Duodenal mucosa (tissue), 2 donors: Measurements from ENCODE around the gene POLR3K.

Source experiments
- H3K27ac ChIP-seq: one replicate; pipeline ENCODE4 v1.7.0; 2013; ENCODE audit warnings: low read depth, low read length
- H3K27me3 ChIP-seq, 2 donors: one replicate each; pipeline ENCODE4 v1.7.0; 2013; ENCODE audit warnings: low read length in 2 of 2, control low read depth in 1 of 2; ENCODE audit not compliant: insufficient read depth in 2 of 2, control insufficient read depth in 1 of 2
- H3K36me3 ChIP-seq, 2 donors: one replicate each; pipeline ENCODE4 v1.7.0; 2013; ENCODE audit warnings: low read length in 2 of 2, control low read depth in 1 of 2; ENCODE audit not compliant: insufficient read depth in 2 of 2, control insufficient read depth in 1 of 2
- H3K4me1 ChIP-seq, 2 donors: one replicate each; pipeline ENCODE4 v1.7.0; 2013; ENCODE audit warnings: low read length in 2 of 2, control low read depth in 1 of 2; ENCODE audit not compliant: insufficient read depth in 2 of 2, control insufficient read depth in 1 of 2
- H3K4me3 ChIP-seq, 2 donors: one replicate each; pipeline ENCODE4 v1.7.0; 2013; ENCODE audit warnings: low read length in 2 of 2, low read depth in 1 of 2
- H3K9ac ChIP-seq, 2 donors: one replicate each; pipeline ENCODE4 v1.7.0; 2013; ENCODE audit warnings: low read length in 2 of 2, low read depth in 1 of 2
- H3K9me3 ChIP-seq, 2 donors: one replicate each; pipeline ENCODE4 v1.7.0; 2013; ENCODE audit warnings: low read length in 2 of 2, control low read depth in 1 of 2; ENCODE audit not compliant: control insufficient read depth in 1 of 2

The POLR3K gene

DNA sequence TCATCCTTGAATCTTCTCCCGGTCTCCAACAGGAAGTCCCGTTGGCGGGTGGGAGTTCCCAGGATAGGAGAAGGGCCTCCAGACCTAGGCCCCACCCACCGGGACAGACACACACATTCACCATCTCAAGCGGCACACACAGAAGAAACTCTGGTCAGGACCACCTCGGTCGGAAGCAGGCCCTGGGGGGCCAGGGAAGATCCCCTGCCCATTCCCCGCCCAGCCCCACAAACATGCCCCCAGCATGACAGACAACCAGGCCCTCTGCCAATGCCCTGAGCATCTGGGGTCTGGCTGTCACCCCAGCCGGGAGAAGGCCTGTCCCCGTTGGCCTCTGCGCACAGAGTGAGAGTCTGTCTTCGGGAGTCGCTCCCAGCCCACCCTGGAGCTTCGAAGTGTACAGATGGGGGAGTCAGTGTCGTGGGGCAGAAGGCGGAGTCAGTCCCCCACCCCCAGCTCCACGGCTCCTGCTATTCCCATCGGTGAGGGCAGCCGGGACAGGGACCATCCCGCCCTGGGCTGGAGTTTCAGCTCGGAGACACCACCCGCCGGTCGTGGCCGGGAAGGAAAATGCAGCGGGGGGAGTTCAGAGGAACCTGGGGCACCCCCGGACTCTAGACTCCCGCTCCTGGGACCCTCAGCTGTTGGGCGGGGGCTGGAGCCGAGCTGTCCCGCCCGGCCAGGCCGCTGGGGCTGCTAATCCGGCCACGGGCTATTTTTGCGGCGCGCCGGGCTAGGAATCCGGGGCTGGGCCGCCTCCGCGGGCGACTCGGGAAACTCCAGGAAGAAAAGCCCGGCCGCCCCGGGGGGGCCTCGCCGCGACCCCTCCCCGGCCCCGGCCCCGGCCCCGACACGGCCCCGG lies 18.4 kb upstream of the POLR3K start:
- Histone ChIP-seq H3K4me3 (peak overlapping the region; percentile 64 to 65), H3K9ac (peak overlapping the region in 1 of 2 donors; percentile 43), H3K9me3 (no peaks in the 10 kb centered on the region), H3K27me3 (peaks cover 0 to 6% of the 10 kb centered on the region in 2 donors), H3K36me3 (no peaks in the 10 kb centered on the region), H3K27ac (no peak overlapping the region), H3K4me1 (peaks cover 24 to 27% of the 10 kb centered on the region in 2 donors)

DNA sequence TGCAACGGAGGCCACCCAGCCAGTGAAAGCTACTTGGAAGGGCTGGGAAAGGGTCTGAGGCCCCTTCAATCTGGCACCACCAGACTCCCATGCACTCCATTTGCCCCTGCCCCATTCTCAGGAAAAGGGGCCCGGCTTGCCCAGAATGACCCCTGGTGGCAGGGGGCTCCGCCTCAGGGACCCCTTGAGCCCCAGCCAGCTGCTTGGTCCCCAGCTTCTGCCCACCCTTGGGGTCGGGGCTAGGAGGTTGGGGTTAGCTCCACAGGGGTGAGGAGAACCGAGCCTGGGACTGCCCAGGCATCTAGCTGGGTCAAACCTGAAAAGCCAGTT lies 17.8 kb upstream of the POLR3K start:
- no peaks in the 10 kb centered on the region for H3K9me3 ChIP-seq

DNA sequence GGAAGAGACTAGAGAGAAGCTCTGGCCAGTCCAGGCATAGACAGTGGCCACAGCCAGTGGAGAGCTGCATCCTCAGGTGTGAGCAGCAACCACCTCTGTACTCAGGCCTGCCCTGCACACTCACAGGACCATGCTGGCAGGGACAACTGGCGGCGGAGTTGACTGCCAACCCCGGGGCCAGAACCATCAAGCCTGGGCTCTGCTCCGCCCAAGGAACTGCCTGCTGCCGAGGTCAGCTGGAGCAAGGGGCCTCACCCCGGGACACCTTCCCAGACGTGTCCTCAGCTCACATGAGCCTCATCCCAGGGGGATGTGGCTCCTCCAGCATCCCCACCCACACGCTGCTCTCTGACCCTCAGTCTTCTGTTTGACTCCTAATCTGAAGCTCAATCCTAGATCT lies 15.8 kb upstream of the POLR3K start:
- Histone ChIP-seq H3K4me3 (no peak overlapping the region), H3K27ac (no peak overlapping the region), H3K9ac (no peak overlapping the region), H3K9me3 (no peaks in the 10 kb centered on the region), H3K4me1 (peaks cover 12 to 17% of the 10 kb centered on the region in 2 donors), H3K27me3 (peaks cover 0 to 6% of the 10 kb centered on the region in 2 donors), H3K36me3 (peaks cover 0 to 5% of the 10 kb centered on the region in 2 donors)

More for the DNA sequence above, 17.8 kb upstream of the POLR3K start:
- H3K36me3 ChIP-seq = no peaks in the 10 kb centered on the region
- peak overlapping the region; percentile 34 for H3K27ac ChIP-seq
- peaks cover 0 to 6% of the 10 kb centered on the region in 2 donors for H3K27me3 ChIP-seq
- no peak overlapping the region for H3K9ac ChIP-seq
- H3K4me3 ChIP-seq = peak overlapping the region; percentile 7 to 65
- H3K4me1 ChIP-seq = peaks cover 19 to 21% of the 10 kb centered on the region in 2 donors

DNA sequence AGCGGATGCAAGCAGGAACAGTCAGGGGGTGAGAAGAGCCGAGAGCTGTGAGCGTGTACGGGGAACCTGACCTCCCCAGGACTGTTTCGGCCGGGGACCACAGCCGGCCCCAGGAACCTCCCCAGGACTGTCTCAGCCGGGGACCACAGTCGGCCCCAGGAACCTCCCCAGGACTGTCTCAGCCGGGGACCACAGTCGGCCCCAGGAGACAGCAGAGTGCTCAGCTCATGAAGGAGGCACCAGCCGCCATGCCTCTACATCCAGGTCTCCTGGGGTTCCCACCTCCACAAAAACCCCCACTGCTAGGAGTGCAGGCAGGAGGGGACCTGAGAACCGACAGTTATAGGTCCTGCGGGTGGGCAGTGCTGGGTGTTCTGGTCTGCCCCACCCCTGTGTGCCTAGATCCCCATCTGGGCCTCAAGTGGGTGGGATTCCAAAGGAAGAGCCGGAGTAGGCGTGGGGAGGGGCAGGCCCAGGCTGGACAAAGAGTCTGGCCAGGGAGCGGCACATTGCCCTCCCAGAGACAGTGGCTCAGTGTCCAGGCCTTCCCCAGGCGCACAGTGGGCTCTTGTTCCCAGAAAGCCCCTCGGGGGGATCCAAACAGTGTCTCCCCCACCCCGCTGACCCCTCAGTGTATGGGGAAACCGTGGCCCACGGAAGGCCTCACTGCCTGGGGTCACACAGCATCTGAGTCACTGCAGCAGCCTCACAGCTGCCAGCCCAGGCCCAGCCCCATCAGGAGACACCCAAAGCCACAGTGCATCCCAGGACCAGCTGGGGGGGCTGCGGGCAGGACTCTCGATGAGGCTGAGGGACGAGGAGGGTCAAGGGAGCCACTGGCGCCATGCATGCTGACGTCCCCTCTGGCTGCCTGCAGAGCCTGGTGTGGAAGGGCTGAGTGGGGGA lies 14.7 kb upstream of the POLR3K start:
- H3K9ac ChIP-seq = no peak overlapping the region

DNA sequence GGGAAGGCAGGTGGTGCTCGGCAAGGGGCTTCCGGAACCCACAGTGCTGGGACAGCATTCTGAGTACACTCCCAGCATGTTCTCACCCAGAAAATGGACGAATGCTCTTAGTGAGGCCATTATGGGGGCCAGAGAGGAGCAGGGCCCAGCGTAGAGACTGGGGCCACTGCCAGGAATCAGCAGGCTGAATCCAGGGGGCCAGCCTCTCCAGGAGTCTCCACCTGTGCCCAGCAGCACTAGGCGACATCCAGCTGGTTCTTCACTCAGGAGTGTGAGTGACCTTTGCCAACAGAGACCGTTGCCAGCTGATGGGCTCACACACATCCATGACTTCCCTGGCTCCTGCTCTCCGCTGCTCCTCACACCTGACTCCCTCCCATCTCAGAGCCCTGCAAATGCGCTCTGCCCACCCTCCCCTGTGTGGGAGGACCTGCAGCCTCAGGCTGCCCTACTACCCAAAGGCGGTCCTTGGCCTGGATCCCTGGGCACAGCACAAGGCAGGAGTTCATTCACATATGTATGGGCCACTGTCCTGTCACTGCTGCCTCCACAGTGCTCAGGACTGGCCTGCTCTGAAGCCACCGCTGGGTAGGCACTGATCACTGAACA lies 13.9 kb upstream of the POLR3K start:
- no peaks in the 10 kb centered on the region for H3K9me3 ChIP-seq
- H3K4me1 ChIP-seq = peaks cover 7 to 11% of the 10 kb centered on the region in 2 donors
- no peak overlapping the region for H3K9ac ChIP-seq
- H3K4me3 ChIP-seq = no peak overlapping the region
- peaks cover 0 to 7% of the 10 kb centered on the region in 2 donors for H3K36me3 ChIP-seq
- no peak overlapping the region for H3K27ac ChIP-seq
- H3K27me3 ChIP-seq = no peaks in the 10 kb centered on the region

More for the DNA sequence above, 14.7 kb upstream of the POLR3K start:
- Histone ChIP-seq H3K27me3 (peaks cover 0 to 5% of the 10 kb centered on the region in 2 donors), H3K4me1 (peaks cover 12 to 17% of the 10 kb centered on the region in 2 donors), H3K27ac (no peak overlapping the region), H3K9me3 (no peaks in the 10 kb centered on the region), H3K4me3 (no peak overlapping the region), H3K36me3 (peaks cover 0 to 7% of the 10 kb centered on the region in 2 donors)

DNA sequence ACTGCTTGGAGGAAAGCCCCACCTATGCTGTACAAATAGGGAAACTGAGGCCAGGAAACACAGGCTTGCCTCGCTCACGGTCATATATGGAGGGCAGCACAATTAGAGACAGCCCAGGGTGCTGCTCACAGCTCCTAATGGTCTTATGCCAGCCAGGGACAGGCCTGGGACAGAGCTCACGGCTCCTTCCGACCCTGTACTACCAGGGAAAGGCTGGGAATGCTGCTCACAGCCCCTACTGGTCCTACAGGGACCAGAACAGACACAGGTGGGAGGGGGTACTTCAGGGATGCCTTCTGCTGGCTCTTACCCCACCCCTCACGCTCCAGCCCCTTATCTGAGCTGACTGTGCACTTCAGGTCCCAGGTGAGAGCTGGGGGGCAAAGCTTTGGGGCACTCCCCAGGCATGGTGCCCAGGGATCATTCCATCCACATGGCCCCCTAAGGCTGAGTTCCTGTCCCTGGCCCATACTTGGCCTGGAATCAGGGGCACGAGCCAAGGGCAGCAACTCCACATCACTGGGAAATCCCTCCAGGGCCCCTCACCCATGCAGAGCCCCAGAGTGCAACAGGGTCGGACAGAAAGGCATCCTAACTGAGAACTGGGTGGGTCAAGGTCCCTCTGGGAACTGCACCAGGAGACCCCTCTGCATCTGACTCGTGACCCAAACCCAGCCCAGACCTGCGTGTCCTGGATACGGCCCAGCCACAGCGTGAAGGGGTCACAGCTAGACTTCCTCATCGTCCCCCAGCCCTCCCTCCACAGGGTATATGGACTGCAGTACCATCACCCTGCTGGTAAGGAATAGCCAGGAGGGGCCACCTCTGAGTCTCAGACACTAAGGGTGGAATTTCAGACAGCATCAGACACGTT lies 13.1 kb upstream of the POLR3K start:
- no peaks in the 10 kb centered on the region for H3K27me3 ChIP-seq
- no peak overlapping the region for H3K9ac ChIP-seq
- peaks cover 0 to 7% of the 10 kb centered on the region in 2 donors for H3K36me3 ChIP-seq
- H3K4me3 ChIP-seq = no peak overlapping the region
- H3K9me3 ChIP-seq = no peaks in the 10 kb centered on the region
- H3K27ac ChIP-seq = no peak overlapping the region
- peaks cover 5 to 7% of the 10 kb centered on the region in 2 donors for H3K4me1 ChIP-seq

DNA sequence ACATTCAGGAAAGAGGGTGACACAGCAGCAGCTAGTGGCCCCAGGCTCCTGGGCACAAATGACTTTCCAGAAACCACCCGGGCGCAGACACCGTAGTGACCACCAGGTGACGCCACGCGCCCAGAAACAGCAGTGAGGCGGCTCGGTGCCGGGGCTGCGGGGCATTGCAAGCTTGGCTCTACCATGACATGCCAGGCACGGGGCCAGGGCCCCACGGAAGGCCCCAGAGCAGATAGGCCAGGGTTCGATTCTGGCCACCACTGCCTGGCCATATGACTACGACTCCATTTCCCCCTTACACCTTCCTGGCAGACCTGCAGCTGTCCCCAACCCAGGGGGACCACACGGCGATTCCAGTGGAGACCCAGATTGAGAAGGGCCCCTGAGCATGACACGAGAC lies 12.3 kb upstream of the POLR3K start:
- Histone ChIP-seq H3K9me3 (no peaks in the 10 kb centered on the region), H3K9ac (no peak overlapping the region), H3K36me3 (peaks cover 0 to 7% of the 10 kb centered on the region in 2 donors), H3K27me3 (no peaks in the 10 kb centered on the region), H3K4me3 (no peak overlapping the region), H3K27ac (no peak overlapping the region), H3K4me1 (peaks cover 0 to 7% of the 10 kb centered on the region in 2 donors)

DNA sequence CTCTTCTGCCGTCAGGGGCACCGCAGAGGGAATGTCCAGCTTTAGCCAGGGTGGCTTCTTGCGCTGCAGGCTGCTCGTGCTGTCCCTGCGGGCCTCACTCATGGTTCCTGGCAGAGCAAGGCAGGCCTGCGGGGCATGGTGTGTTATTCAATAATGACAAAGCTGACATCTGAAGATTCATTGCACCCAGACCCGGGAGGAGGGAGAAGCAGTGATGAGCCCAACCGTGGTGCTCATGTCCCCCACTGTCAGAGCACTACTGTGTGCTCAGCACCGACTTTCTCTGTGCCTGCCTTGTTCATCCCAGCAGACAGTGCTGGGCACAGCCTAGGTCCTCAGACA lies 11.5 kb upstream of the POLR3K start:
- Histone ChIP-seq H3K9ac (no peak overlapping the region), H3K27me3 (no peaks in the 10 kb centered on the region), H3K4me3 (no peak overlapping the region), H3K4me1 (peaks cover 0 to 7% of the 10 kb centered on the region in 2 donors), H3K9me3 (no peaks in the 10 kb centered on the region), H3K36me3 (peaks cover 0 to 7% of the 10 kb centered on the region in 2 donors), H3K27ac (no peak overlapping the region)
